NCI-H2171 (cell line): ENCODE results near the gene BIRC2.

Experiments used
- DNase-seq: peaks from one replicate; lab custom pipeline; 2025; lab: John Stamatoyannopoulos, UW

Gene BIRC2

DNA sequence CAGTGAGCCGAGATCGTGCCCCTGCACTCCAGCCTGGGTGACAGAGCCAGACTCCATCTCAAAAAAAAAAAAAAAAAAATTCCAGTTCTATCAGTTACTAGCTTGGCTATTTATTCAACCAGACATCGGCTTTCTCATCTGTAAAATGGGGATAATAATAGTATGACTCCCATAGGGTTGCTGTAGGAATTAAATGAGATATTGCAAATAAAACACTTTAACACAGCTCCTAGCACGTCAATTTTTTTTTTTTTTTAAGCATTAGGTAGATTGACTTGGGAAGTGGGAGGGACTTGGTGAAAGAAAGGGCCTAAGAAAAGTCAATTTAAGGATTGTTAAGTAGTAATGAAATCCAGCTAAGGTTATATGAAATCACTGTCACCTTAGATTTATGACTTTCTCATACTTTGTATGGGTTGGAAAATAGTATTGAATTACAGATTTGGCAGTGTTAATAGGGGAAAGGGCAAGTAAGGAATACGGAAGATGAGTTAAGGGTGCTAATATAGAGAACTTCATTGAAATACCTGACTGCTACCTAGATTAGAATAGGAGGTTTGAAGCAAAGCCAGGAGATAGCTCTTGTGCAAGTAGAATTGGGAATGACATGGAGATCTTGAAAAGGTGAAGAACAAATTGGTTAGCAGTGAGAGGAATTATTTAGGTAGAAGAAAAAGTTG is 28.8 kb downstream of the BIRC2 start:
- DNase-seq, result no peak

DNA sequence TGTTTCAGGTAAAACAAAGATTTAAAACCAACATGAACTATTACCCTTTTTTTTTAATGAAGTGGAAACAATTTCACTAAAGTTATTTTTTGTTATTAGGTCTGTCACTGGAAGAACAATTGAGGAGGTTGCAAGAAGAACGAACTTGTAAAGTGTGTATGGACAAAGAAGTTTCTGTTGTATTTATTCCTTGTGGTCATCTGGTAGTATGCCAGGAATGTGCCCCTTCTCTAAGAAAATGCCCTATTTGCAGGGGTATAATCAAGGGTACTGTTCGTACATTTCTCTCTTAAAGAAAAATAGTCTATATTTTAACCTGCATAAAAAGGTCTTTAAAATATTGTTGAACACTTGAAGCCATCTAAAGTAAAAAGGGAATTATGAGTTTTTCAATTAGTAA is 30.9 kb downstream of the BIRC2 start:
- DNase-seq, result no peak

- no peak for DNase-seq
Observed at GRCh38 chr11:102378818-102379217, 31.8 kb downstream of the BIRC2 start.

- no peak for DNase-seq
Observed at GRCh38 chr11:102382384-102382783, 35.4 kb downstream of the BIRC2 start.

GRCh38 chr11:102383839-102384238 is 36.8 kb downstream of the BIRC2 start:
- no peak for DNase-seq

DNA sequence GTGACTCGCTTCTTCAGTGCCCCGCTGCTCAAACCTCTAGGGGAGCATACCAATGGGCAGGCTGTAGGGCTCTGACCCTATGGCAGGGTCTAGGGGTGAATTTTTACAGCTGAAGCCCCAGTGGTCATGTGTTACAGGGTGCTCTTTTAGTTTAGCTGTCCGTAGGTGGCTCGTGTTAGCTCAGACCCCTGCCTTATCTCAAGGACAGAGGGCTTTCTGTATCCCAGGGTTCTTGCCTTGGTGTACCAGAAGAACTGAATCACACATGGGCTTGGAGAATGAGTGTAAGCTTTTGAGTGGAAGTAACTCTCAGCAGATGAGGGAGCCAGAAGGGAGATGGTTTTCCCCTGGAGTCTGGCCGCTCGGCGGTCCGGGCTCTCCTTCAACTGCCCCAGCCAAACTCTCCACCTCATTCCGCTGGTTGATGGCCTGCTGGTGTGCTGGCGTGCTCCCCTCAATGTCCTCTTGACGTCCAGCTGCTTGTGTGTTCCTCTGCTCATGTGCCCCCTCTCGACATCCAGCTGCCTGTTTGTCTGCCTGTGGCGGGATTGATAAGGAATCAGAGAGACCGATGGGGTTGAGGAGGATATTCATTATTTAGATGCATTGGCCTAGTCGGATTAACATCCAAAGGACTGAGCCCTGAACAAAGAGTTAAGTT is 37.5 kb downstream of the BIRC2 start:
- DNase-seq, result no peak

- DNase-seq, result no peak
Observed at GRCh38 chr11:102385085-102386007, 38.3 kb downstream of the BIRC2 start.

DNA sequence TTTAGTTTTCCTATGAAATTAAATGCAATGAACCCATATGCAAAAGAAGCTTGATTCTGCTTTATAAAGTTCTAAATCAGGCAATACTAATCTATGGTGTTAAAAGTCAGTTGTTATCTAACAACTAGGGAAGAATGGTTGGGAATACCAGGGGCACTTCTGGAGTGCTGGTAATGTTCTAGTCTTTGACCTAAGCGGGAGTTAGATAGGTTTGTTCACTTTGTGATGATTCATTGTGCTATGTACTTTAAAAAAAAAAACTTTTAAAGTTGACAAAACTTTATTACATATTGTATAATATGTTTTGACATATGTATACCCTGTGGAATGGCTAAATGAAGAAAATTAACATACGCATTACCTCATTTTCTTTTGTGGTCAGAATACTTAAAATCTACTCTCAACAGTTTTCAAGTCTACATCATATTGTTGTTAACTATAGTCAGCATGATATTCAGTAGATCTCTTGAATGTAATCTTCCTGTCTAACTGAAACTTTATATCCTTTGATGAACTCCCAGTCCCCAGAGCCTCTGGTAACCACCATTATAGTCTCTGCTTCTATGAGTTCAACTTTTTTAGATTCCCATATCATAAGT is 39.2 kb downstream of the BIRC2 start:
- no peak for DNase-seq

- no peak for DNase-seq
Observed at GRCh38 chr11:102387043-102387781, 40.2 kb downstream of the BIRC2 start.

- DNase-seq, result no peak
Observed at GRCh38 chr11:102389253-102389652, 42.2 kb downstream of the BIRC2 start.

DNA sequence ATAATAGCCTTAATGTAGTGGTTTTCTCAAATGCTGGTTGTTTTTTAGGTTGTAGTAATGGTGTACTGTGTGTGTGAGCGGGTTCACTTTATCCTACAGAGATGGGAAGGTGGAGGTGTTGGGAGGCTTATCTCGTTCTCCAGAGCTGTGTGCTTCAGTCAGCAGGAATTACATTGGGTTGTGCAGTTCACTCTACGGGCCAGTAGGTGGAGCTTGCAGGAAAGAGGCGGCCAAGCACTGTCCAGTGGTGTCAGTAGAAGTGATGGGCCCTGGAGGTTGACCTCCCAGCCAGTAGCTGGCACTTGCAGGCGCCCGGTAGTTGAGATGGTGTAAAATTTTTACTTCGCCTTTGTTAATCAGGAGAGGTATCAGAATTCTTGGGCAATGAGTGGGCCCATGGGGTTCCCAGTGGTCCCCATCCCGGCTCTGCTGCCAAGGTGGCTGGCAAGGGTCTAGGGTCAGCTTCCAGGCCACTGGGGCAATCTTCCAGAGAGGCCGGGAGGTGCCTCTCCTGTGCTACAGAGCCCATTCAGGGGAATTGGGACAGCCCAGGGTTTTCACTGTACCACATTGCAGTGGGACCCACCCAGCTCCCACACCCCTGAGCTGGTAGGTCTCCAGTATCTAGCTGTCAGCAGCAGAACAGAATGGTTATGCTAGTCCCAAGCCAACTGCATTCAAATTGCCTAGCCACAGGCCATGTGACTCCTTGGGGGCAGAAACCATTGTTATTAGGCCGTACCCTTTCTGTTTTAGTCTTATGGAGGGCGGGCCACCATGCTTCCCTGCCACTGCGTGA is 43.9 kb downstream of the BIRC2 start:
- DNase-seq, result no peak

DNA sequence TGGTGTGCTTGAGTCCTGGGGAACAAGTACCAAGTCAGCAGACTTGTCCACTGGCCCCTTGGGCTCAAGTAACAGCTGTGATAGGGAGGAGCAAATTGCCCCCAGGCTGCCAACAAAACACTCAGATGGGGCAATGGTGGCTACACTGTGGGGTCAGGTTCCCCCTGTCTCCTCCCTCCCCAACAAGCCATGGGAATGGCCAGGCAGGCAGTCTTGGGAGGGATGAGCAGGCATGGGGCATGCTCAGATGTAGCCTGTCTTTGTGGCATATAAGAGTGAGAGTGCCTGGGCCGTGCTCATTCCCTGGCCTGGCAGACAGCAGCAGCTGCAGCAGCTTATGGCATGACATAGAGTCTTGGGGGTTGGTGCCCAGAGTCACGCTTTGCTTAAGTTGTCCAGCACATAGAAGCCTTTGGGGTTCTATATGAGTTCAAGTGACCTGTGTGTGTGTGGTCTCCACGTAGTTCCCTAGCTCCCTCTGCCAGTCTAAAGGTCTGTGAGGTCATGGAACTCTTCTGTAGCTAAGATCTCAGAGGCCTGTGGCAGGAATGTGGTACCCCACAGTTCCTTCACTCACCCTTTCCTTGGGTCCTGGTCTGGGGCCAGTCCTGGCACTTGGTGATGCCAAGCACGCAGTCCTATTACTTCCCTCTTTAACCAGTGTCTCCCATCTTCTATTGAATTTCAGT is 44.7 kb downstream of the BIRC2 start:
- DNase-seq, result no peak

DNA sequence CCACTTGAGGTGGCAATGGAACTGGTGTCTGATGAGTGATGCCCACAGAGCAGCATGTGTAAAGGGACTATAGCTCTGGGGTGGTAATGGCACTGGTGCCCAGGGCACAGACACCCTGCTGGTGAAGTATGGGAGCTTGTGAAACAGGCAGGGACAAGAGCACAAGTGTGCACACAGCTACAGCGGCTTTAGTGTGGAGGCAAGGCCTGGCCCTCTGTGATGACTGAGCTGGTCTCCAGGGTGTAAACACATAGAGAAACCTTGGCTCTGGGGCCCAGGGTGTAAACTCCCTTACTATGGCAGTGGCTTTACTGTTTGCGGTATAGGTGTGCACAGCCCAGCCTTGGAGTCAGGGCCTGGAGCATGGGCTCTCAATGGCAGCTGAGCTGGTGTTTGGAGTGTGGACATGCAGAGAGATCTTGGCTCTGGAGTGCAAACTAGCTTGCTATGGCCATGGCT is 46.3 kb downstream of the BIRC2 start:
- DNase-seq, result no peak

DNA sequence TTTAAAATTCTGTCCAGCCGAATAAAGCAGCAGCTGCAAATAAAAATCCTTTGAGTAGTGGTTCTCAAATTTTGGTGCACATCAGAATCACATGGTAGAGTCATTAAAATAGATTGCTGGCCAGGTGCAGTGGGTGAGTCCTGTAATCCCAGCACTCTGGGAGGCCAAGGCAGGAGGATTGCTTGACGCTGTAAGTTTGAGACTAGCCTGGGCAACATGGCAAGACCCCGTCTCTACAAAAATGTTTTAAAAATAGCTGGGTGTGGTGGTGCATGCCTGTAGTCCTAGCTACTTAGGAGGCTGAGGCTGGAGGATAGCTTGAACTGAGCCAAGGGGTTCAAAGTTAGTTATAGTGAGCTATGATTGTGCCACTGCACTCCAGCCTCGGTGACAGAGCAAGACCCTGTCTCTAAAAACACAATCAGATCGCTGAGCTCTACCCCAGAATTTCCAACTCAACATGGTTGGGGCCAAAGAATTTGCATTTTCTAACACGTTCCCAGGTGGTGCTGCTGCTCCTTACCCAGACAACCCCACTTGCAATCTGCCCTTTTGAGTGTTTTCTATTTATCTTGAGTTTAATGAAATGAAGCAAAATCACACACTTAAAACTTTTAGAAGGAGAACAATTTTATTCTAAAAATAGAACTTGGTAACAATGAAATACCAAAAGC is 48.8 kb downstream of the BIRC2 start:
- DNase-seq, result no peak

- no peak for DNase-seq
Observed at GRCh38 chr11:102396708-102397563, 49.9 kb downstream of the BIRC2 start.

DNA sequence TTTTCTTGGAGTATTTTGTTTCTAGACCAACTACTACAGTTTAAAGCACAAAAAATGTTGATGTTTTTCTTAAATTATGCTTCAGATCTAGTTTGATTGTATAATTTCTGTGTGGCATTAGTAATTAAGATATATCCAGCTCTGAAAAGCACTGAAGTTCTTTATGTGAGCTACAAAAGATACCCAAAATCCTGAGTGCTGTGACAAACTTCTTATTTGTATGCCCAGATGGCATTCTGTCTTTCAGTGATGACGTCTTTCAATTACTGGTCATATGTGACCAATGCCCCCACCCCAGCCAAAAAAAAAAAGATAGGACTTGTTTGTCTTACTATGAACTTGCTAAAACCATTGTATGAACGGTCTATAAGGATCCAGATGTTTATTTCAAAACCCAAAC is 51.3 kb downstream of the BIRC2 start:
- no peak for DNase-seq

- DNase-seq, result no peak
Observed at GRCh38 chr11:102399189-102399588, 52.2 kb downstream of the BIRC2 start.

DNA sequence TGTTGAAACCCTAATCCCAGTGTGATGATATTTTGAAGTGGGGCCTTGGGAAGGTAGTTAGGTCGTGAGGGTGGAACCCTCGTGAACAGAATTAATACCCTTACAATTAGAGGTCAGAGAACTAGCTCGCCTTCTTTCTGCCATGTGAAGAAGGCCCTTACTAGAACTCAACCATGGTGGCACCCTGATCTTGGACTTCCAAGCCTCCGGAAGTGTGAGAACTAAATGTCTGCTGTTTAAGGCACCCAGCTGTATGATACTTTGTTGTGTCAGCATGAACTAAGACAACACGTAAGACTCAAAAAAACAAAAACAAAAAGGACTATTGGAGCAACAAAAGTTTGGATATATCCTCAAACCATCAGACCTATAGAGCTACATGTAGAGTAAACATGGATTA is 53.6 kb downstream of the BIRC2 start:
- no peak for DNase-seq

- no peak for DNase-seq
Observed at GRCh38 chr11:102401905-102402304, 54.9 kb downstream of the BIRC2 start.
